ENCODE results near the gene TMEM175. TPM values are rescaled to one million over a fixed set of nuclear protein-coding genes. Genes with fewer than 3 reads are reported as not detected.
A peak's percentile ranks its signal among the peaks of the same experiment; 100 is the strongest.
"Not testable (repeated sequence)": the region's sequence is repeated elsewhere in the genome, so short reads cannot be mapped to it uniquely, and the experiment has no call there.

The TMEM175 gene
- total RNA-seq, 1 experiment from 2014 or later: 18.8 TPM

- Mint-ChIP-seq H3K4me3 (ENCODE audit: low read depth, unreplicated experiment) (peak within 1 kb of the TSS; percentile 64), H3K27ac (ENCODE audit: unreplicated experiment) (no peak within 1 kb of the TSS), H3K9me3 (ENCODE audit: low read depth, unreplicated experiment) (no peaks in the 10 kb centered on the region), H3K4me1 (ENCODE audit: low read depth, unreplicated experiment) (peaks cover 14% of the 10 kb centered on the region), H3K27me3 (ENCODE audit: unreplicated experiment) (no peaks in the 10 kb centered on the region), H3K36me3 (ENCODE audit: insufficient read depth, unreplicated experiment) (peaks cover 10% of the 10 kb centered on the region)
- peak; percentile 76 for DNase-seq
- CTCF ChIA-PET: no interaction called here
- no peak for TF ChIP-seq CTCF (IDR thresholded peaks at IDR 0.05; ENCODE audit: unreplicated experiment)
- intact Hi-C loops (cut with micrococcal nuclease; ENCODE audit: unreplicated experiment): no loop called here
- no TSS peak for BruUV-seq (replicated peaks)
Measured at GRCh38 chr4:973431-974397, 41.5 kb downstream of the TMEM175 start, which contains the start of gene DGKQ. DGKQ (minus strand) TSS chr4:973569; CDS start chr4:973482, 87 bp downstream.

- intact Hi-C loops (cut with micrococcal nuclease; ENCODE audit: unreplicated experiment): no loop called here
- no peak for TF ChIP-seq CTCF (IDR thresholded peaks at IDR 0.05; ENCODE audit: unreplicated experiment)
- no peaks in the 10 kb centered on the region for H3K27me3 Mint-ChIP-seq (ENCODE audit: unreplicated experiment)
- no TSS peak for BruUV-seq (replicated peaks)
- no peak overlapping the region for H3K27ac Mint-ChIP-seq (ENCODE audit: unreplicated experiment)
- CTCF ChIA-PET: no interaction called here
- H3K9me3 Mint-ChIP-seq (ENCODE audit: low read depth, unreplicated experiment): no peaks in the 10 kb centered on the region
- H3K36me3 Mint-ChIP-seq (ENCODE audit: insufficient read depth, unreplicated experiment): peaks cover 4% of the 10 kb centered on the region
- no peak overlapping the region for H3K4me3 Mint-ChIP-seq (ENCODE audit: low read depth, unreplicated experiment)
- H3K4me1 Mint-ChIP-seq (ENCODE audit: low read depth, unreplicated experiment): peaks cover 14% of the 10 kb centered on the region
- no peak for DNase-seq
Measured at GRCh38 chr4:974668-975067, 42.4 kb downstream of the TMEM175 start.

GRCh38 chr4:976016-976415, 43.8 kb downstream of the TMEM175 start:
- intact Hi-C loops (cut with micrococcal nuclease; ENCODE audit: unreplicated experiment); H3K36me3 Mint-ChIP-seq (ENCODE audit: insufficient read depth, unreplicated experiment); H3K4me3 Mint-ChIP-seq (ENCODE audit: low read depth, unreplicated experiment); H3K9me3 Mint-ChIP-seq (ENCODE audit: low read depth, unreplicated experiment); H3K27me3 Mint-ChIP-seq (ENCODE audit: unreplicated experiment); DNase-seq; H3K27ac Mint-ChIP-seq (ENCODE audit: unreplicated experiment); CTCF ChIA-PET; BruUV-seq (replicated peaks); H3K4me1 Mint-ChIP-seq (ENCODE audit: low read depth, unreplicated experiment): not testable (repeated sequence)

- no peak for TF ChIP-seq CTCF (IDR thresholded peaks at IDR 0.05; ENCODE audit: unreplicated experiment)
- no peak for DNase-seq
- BruUV-seq (replicated peaks): no TSS peak
- H3K36me3 Mint-ChIP-seq (ENCODE audit: insufficient read depth, unreplicated experiment): no peaks in the 10 kb centered on the region
- peaks cover 7% of the 10 kb centered on the region for H3K4me1 Mint-ChIP-seq (ENCODE audit: low read depth, unreplicated experiment)
- H3K27me3 Mint-ChIP-seq (ENCODE audit: unreplicated experiment): no peaks in the 10 kb centered on the region
- no peaks in the 10 kb centered on the region for H3K9me3 Mint-ChIP-seq (ENCODE audit: low read depth, unreplicated experiment)
- H3K4me3 Mint-ChIP-seq (ENCODE audit: low read depth, unreplicated experiment): no peak overlapping the region
- intact Hi-C loops (cut with micrococcal nuclease; ENCODE audit: unreplicated experiment): no loop called here
- H3K27ac Mint-ChIP-seq (ENCODE audit: unreplicated experiment): no peak overlapping the region
- CTCF ChIA-PET: no interaction called here
Measured at GRCh38 chr4:978957-979701, 46.9 kb downstream of the TMEM175 start.

Data from Calu3 (cell line).